Measurements from ENCODE around the gene TUT7.

DNA sequence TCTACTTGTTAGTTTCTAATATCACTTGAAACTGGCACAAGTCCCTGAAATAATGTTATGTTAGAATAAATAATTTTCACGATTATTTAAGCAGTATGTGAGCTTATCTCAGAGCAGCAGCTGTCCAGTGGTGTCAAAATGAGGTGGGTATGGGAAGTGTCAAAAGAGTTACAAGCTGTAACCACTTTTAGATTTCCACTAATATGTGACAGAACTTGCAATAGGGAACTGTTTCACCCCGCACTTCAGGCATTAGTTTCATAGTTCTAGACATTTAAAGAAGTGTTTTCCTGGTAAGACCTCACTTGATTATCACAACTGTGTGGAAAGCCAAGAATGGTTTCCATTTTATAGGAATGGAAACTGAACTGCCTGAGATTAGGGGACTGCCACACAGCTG, 68.9 kb downstream of the TUT7 start:
- TF ChIP-seq SP1 (IDR thresholded peaks at IDR 0.05), result no peak
- TF ChIP-seq TARDBP (IDR thresholded peaks at IDR 0.05), result no peak
- TF ChIP-seq BHLHE40 (IDR thresholded peaks at IDR 0.05; ENCODE audit: borderline replicate concordance), result no peak

All from HEK293T (cell line).